Body of pancreas (tissue), 4 donors: Measurements from ENCODE around the gene PAM.

Experiments used
- CTCF ChIP-seq, 7 experiments: fragments of 450-650 bp in 4 of 7; fragments of 200-600 bp in 3 of 7; sonication (generic) in 3 of 7; IDR thresholded peaks; one replicate each; pipeline ENCODE4 v1.5.1; 2016 to 2019; ENCODE audit warnings: antibody characterized with exemption in 7 of 7
- POLR2A ChIP-seq, 3 donors: fragments of 450-650 bp; IDR thresholded peaks; one replicate each; pipeline ENCODE4 v1.6.1; 2016; ENCODE audit warnings: antibody characterized with exemption in 3 of 3, mild to moderate bottlenecking in 2 of 3

- TF ChIP-seq CTCF (IDR thresholded peaks at IDR 0.05) (no peak), POLR2A (IDR thresholded peaks at IDR 0.05) (no peak)
Measured at GRCh38 chr5:102713278-102713677, 41.8 kb upstream of the PAM start.
